GM19023 (cell line): Measurements from ENCODE around the gene SYNPO2.

Experiments
- ATAC-seq: cut with Tn5 transposase; IDR thresholded peaks from one replicate; pipeline ENCODE4 v1.9.1; 2021; ENCODE audit warnings: mild to moderate bottlenecking, moderate library complexity; ENCODE audit not compliant: unreplicated experiment

The SYNPO2 gene

GRCh38 chr4:118931786-118932185 is 43.1 kb downstream of the SYNPO2 start:
- ATAC-seq: no peak

GRCh38 chr4:118935819-118936218 is 47.2 kb downstream of the SYNPO2 start:
- no peak for ATAC-seq

- no peak for ATAC-seq
Observed at GRCh38 chr4:118936406-118936805, 47.8 kb downstream of the SYNPO2 start.

GRCh38 chr4:118939169-118939783 is 50.6 kb downstream of the SYNPO2 start:
- ATAC-seq: no peak

GRCh38 chr4:118941149-118941548 is 52.5 kb downstream of the SYNPO2 start:
- no peak for ATAC-seq

GRCh38 chr4:118941799-118942198 is 53.1 kb downstream of the SYNPO2 start:
- no peak for ATAC-seq

- no peak for ATAC-seq
Observed at GRCh38 chr4:118942465-118942864, 53.8 kb downstream of the SYNPO2 start.

GRCh38 chr4:118947095-118947494 is 58.4 kb downstream of the SYNPO2 start:
- ATAC-seq: no peak

- no peak for ATAC-seq
Observed at GRCh38 chr4:118948545-118949144, 60.0 kb downstream of the SYNPO2 start.

- ATAC-seq: no peak
Observed at GRCh38 chr4:118950224-118950623, 61.6 kb downstream of the SYNPO2 start.

- no peak for ATAC-seq
Observed at GRCh38 chr4:118950929-118951570, 62.4 kb downstream of the SYNPO2 start.

- ATAC-seq: no peak
Observed at GRCh38 chr4:118953276-118953675, 64.6 kb downstream of the SYNPO2 start.

GRCh38 chr4:118954246-118954645 is 65.6 kb downstream of the SYNPO2 start:
- ATAC-seq: no peak

GRCh38 chr4:118955515-118955914 is 66.9 kb downstream of the SYNPO2 start:
- no peak for ATAC-seq

- ATAC-seq: no peak
Observed at GRCh38 chr4:118957722-118958445, 69.2 kb downstream of the SYNPO2 start.

- no peak for ATAC-seq
Observed at GRCh38 chr4:118962540-118962939, 73.9 kb downstream of the SYNPO2 start.

- ATAC-seq: no peak
Observed at GRCh38 chr4:118964891-118965411, 76.3 kb downstream of the SYNPO2 start.

GRCh38 chr4:118967393-118967792 is 78.7 kb downstream of the SYNPO2 start:
- ATAC-seq: peak; percentile 30

GRCh38 chr4:118968005-118968404 is 79.4 kb downstream of the SYNPO2 start:
- peak; percentile 99 for ATAC-seq

GRCh38 chr4:118968813-118969212 is 80.2 kb downstream of the SYNPO2 start:
- ATAC-seq: no peak

GRCh38 chr4:118969359-118969758 is 80.7 kb downstream of the SYNPO2 start:
- ATAC-seq: no peak
